ENCODE data around the gene WNT3. TPM values are rescaled to one million over a fixed set of nuclear protein-coding genes. Genes with fewer than 3 reads are reported as not detected.

The WNT3 gene
- total RNA-seq, 1 donor from 2014 or later: 1.3 TPM

DNA sequence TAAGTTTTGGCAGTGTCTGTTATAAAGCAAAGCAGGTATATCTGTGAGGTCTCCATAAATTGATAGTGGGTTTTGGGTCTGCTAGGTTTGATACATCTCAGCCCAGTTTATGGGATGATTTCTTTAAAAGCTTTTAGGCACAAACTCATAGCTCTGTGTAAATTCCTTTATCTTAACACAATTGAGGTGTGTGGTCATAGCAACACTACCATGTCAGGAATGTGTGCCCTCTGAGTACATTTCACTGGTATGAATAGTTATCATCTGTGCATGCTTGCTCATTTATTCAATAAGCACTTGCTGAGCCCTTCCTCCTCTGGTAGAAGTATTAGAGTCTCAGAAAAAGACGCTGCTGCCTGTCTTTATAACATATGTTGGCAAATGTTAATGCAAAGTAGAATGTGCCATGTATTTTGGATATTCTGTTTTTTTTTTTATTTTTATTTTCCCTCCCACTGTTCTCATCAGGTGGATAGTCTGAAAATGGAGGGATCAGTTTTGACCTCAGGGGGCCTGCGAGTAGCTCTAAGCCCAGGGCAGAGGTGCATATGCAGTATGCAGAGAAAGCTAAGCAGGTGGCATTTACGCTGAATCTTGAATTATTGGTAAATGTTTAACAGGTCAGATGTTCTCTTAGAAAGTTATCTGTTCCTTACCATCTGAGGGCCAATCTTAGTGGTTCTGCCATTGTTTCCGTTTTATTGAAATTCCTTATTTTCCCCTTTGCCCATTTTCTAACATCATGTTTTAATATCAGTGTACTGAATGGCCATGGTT, 90.7 kb downstream of the WNT3 start:
- Mint-ChIP-seq H3K9me3 (no peaks in the 10 kb centered on the region), H3K27me3 (no peaks in the 10 kb centered on the region), H3K27ac (no peak overlapping the region), H3K36me3 (ENCODE audit: low read depth) (peaks cover 60% of the 10 kb centered on the region), H3K4me1 (peaks cover 21% of the 10 kb centered on the region), H3K4me3 (no peak overlapping the region)
- intact Hi-C loops (cut with micrococcal nuclease): no loop called here
- POLR2A ChIA-PET: no interaction called here
- no peak for DNase-seq
- TF ChIP-seq, protein P1, sequence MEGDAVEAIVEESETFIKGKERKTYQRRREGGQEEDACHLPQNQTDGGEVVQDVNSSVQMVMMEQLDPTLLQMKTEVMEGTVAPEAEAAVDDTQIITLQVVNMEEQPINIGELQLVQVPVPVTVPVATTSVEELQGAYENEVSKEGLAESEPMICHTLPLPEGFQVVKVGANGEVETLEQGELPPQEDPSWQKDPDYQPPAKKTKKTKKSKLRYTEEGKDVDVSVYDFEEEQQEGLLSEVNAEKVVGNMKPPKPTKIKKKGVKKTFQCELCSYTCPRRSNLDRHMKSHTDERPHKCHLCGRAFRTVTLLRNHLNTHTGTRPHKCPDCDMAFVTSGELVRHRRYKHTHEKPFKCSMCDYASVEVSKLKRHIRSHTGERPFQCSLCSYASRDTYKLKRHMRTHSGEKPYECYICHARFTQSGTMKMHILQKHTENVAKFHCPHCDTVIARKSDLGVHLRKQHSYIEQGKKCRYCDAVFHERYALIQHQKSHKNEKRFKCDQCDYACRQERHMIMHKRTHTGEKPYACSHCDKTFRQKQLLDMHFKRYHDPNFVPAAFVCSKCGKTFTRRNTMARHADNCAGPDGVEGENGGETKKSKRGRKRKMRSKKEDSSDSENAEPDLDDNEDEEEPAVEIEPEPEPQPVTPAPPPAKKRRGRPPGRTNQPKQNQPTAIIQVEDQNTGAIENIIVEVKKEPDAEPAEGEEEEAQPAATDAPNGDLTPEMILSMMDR (IDR thresholded peaks at IDR 0.05): no peak
- no peak for ATAC-seq (ENCODE audit: low read depth)
- CTCF ChIA-PET: no interaction called here

DNA sequence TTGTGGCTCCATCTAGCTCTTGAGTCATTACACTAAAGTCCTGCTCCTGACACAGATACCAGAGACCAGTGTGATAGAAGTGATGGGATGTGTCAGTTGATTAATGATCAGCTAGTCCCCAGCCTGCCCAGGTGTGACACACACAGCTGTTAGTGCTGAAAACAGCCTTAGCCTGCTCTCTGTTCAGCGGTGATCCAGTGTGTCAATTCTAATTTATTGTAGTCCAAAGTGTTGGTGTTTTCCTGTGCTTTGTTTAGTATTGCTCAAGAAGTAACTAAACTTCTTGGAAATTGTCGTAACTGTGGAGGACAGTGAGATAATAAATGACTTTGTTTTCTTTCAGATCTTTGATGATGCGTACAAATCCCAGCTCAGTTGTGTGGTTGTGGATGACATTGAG, 92.3 kb downstream of the WNT3 start:
- intact Hi-C loops (cut with micrococcal nuclease): no loop called here
- Mint-ChIP-seq H3K4me1 (peaks cover 26% of the 10 kb centered on the region), H3K36me3 (ENCODE audit: low read depth) (peaks cover 61% of the 10 kb centered on the region), H3K9me3 (no peaks in the 10 kb centered on the region), H3K27me3 (no peaks in the 10 kb centered on the region), H3K4me3 (no peak overlapping the region), H3K27ac (no peak overlapping the region)
- ChIA-PET POLR2A (interaction anchor here (0.7 kb wide), 1 partner anchor 25 kb away, joined by 3 read pairs; no protein-coding TSS in a partner anchor), CTCF (no interaction called here)
- no peak for ATAC-seq (ENCODE audit: low read depth)
- TF ChIP-seq, protein P1 (IDR thresholded peaks at IDR 0.05): no peak
- no peak for DNase-seq

DNA sequence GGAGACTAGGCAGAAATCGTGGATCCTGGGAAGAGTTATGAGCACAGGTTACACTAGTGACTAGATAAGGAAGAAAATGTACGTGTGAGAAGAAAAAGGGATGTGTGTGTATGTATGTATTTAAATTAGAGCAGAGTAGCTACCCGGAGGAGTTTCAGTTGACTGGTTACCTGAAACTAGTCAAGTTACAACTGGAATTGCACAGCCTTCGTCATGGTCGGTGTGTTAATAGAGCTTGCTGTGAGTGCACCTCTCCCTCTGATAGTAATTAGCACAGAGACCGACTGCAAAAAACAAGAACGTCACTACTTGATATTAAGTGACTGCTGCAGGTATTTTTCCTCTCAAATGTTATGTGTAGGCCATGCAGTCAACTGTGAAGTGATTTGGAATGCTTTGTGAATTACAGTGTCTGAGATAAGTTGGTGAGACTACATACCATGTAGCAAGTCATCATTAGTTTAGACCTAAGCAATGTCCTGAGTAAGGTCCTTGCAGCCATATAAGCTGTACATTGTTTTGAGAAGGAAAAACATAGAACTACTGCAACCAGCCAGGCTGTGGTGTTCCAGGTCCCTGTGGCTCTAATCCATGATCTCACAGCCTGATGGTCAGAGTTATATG, 95.7 kb downstream of the WNT3 start:
- CTCF ChIA-PET: no interaction called here
- Mint-ChIP-seq H3K4me1 (peaks cover 29% of the 10 kb centered on the region), H3K36me3 (ENCODE audit: low read depth) (peaks cover 49% of the 10 kb centered on the region), H3K9me3 (no peaks in the 10 kb centered on the region), H3K4me3 (no peak overlapping the region), H3K27me3 (no peaks in the 10 kb centered on the region), H3K27ac (no peak overlapping the region)
- POLR2A ChIA-PET: no interaction called here
- DNase-seq (no peak), ATAC-seq (ENCODE audit: low read depth) (no peak)
- TF ChIP-seq, protein P1 (IDR thresholded peaks at IDR 0.05): no peak
- intact Hi-C loops (cut with micrococcal nuclease): no loop called here

DNA sequence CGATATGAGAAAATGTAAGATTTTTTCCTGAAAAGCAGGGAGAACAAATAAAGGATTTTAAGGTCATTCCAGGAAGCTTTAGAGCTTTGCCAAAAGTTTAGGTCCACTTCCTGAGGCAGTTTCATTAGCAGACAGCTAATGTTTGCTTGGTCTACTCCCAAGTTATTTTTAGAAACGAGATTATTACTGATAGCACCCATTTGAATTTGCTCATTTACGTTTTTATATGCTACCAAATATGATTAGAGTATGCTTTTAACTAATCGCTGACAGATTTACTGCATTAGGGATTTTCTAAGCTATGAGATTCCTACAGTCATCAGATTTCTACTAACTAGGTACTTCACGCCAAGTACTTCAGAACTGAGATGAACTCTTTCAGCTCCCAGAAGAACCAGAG, 98.1 kb downstream of the WNT3 start:
- Mint-ChIP-seq H3K4me3 (no peak overlapping the region), H3K36me3 (ENCODE audit: low read depth) (peaks cover 45% of the 10 kb centered on the region), H3K9me3 (no peaks in the 10 kb centered on the region), H3K27me3 (no peaks in the 10 kb centered on the region), H3K27ac (no peak overlapping the region), H3K4me1 (peaks cover 29% of the 10 kb centered on the region)
- ATAC-seq (ENCODE audit: low read depth) (no peak), DNase-seq (no peak)
- TF ChIP-seq, protein P1 (IDR thresholded peaks at IDR 0.05): no peak
- ChIA-PET POLR2A (no interaction called here), CTCF (no interaction called here)
- intact Hi-C loops (cut with micrococcal nuclease): no loop called here

DNA sequence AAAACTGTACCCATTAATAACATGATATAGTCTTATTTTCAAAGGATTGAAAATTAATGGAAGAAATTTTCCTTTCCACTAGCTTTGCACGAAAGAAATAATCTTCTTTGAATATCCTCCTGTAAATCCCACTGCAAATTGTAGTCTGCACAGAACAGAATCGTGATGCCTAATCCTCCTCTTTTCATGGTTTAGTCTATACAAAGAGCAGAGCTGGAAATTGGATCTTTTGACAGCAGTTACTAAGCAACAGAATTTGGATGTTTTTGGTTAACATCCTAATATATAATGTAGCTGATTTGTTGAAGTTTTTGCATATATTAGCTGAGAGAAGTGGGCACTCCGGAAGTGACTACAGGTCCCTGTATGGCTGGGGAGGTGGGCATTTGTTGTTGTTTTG, 98.6 kb downstream of the WNT3 start:
- H3K27me3 Mint-ChIP-seq: no peaks in the 10 kb centered on the region
- ATAC-seq (ENCODE audit: low read depth) (no peak), DNase-seq (no peak)
- peaks cover 29% of the 10 kb centered on the region for H3K4me1 Mint-ChIP-seq
- peaks cover 46% of the 10 kb centered on the region for H3K36me3 Mint-ChIP-seq (ENCODE audit: low read depth)
- intact Hi-C loops (cut with micrococcal nuclease): loop anchor here (2.0 kb wide), 1 partner anchor 13 kb away; no protein-coding TSS in a partner anchor
- H3K4me3 Mint-ChIP-seq: no peak overlapping the region
- CTCF ChIA-PET: no interaction called here
- TF ChIP-seq, protein P1 (IDR thresholded peaks at IDR 0.05): no peak
- POLR2A ChIA-PET: no interaction called here
- no peaks in the 10 kb centered on the region for H3K9me3 Mint-ChIP-seq
- H3K27ac Mint-ChIP-seq: no peak overlapping the region
